ENCODE results near the gene NES.

Gene NES

DNA sequence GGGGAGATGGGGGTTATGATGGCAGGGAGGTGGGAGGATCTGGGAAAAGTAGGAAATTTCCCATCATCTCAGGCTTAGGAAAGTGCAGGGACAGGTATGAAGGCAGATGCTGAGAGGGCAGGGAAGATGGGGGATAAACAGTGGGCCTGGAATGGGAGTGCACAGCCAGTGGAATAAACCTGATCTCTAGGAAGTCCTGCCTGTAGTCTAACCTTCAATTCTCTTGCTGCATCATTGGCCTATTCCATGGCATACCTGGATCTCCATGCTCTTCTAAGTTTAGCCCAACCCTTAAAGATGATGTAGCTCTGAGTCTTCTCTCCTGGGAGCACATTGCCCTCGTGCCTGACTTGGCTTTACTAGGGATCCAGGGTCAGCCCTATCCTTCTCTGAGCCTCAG is 32.6 kb downstream of the NES start:
- H4K20me1 ChIP-seq (ENCODE audit: insufficient read depth, low read length) = no peaks in the 10 kb centered on the region
- H3K27me3 ChIP-seq (ENCODE audit: insufficient read depth, low read length) = peaks cover 7% of the 10 kb centered on the region; the same call in 1 of the 2 replicates
- no peak overlapping the region for H3K4me2 ChIP-seq (ENCODE audit: low read length)

GRCh38 chr1:156644146-156644545 is 33.1 kb downstream of the NES start:
- H3K4me1 ChIP-seq (ENCODE audit: insufficient read depth, low read length, severe bottlenecking) = no peaks in the 10 kb centered on the region
- no peak overlapping the region for H3K9ac ChIP-seq (ENCODE audit: low read length)
- H3K9me2 ChIP-seq (ENCODE audit: low read depth, low read length) = no peaks in the 10 kb centered on the region
- no peaks in the 10 kb centered on the region for H3F3A ChIP-seq (ENCODE audit: insufficient read depth, low read length)
- no peaks in the 10 kb centered on the region for H3K79me2 ChIP-seq (ENCODE audit: insufficient read depth, low read length)
- no peaks in the 10 kb centered on the region for H3K36me3 ChIP-seq (ENCODE audit: insufficient read depth, low read length)
- H2AFZ ChIP-seq (ENCODE audit: low read length) = no peak overlapping the region
- H3K27me3 ChIP-seq (ENCODE audit: insufficient read depth, low read length) = peaks cover 7% of the 10 kb centered on the region; the same call in 1 of the 2 replicates
- H3K4me3 ChIP-seq (ENCODE audit: low read depth, low read length, poor library complexity, severe bottlenecking) = no peak overlapping the region
- no peak for TF ChIP-seq CTCF (IDR thresholded peaks at IDR 0.05; ENCODE audit: low read length)
- no peak for TF ChIP-seq EZH2 (IDR thresholded peaks at IDR 0.05; ENCODE audit: borderline replicate concordance, low read length)
- no peaks in the 10 kb centered on the region for H4K20me1 ChIP-seq (ENCODE audit: insufficient read depth, low read length)
- no peaks in the 10 kb centered on the region for H3K9me3 ChIP-seq (ENCODE audit: low read length)
- no peak overlapping the region for H3K27ac ChIP-seq (ENCODE audit: low read depth, low read length, poor library complexity, severe bottlenecking)
- H3K4me2 ChIP-seq (ENCODE audit: low read length) = no peak overlapping the region

More for the DNA sequence above, 32.6 kb downstream of the NES start:
- H3K9me3 ChIP-seq (ENCODE audit: low read length) = no peaks in the 10 kb centered on the region
- H3K9ac ChIP-seq (ENCODE audit: low read length) = no peak overlapping the region
- no peaks in the 10 kb centered on the region for H3K9me2 ChIP-seq (ENCODE audit: low read depth, low read length)
- no peaks in the 10 kb centered on the region for H3K4me1 ChIP-seq (ENCODE audit: insufficient read depth, low read length, severe bottlenecking)
- no peak overlapping the region for H2AFZ ChIP-seq (ENCODE audit: low read length)
- TF ChIP-seq EZH2 (IDR thresholded peaks at IDR 0.05; ENCODE audit: borderline replicate concordance, low read length) (no peak), CTCF (IDR thresholded peaks at IDR 0.05; ENCODE audit: low read length) (no peak)
- H3K79me2 ChIP-seq (ENCODE audit: insufficient read depth, low read length) = no peaks in the 10 kb centered on the region
- H3K36me3 ChIP-seq (ENCODE audit: insufficient read depth, low read length) = no peaks in the 10 kb centered on the region
- no peak overlapping the region for H3K27ac ChIP-seq (ENCODE audit: low read depth, low read length, poor library complexity, severe bottlenecking)
- no peak overlapping the region for H3K4me3 ChIP-seq (ENCODE audit: low read depth, low read length, poor library complexity, severe bottlenecking)
- no peaks in the 10 kb centered on the region for H3F3A ChIP-seq (ENCODE audit: insufficient read depth, low read length)

GRCh38 chr1:156643778-156644092 is 33.5 kb downstream of the NES start:
- Histone ChIP-seq H3K27ac (ENCODE audit: low read depth, low read length, poor library complexity, severe bottlenecking) (no peak overlapping the region), H4K20me1 (ENCODE audit: insufficient read depth, low read length) (no peaks in the 10 kb centered on the region), H3F3A (ENCODE audit: insufficient read depth, low read length) (no peaks in the 10 kb centered on the region), H3K36me3 (ENCODE audit: insufficient read depth, low read length) (no peaks in the 10 kb centered on the region), H3K4me2 (ENCODE audit: low read length) (no peak overlapping the region), H3K4me3 (ENCODE audit: low read depth, low read length, poor library complexity, severe bottlenecking) (no peak overlapping the region), H3K27me3 (ENCODE audit: insufficient read depth, low read length) (peaks cover 7% of the 10 kb centered on the region; the same call in 1 of the 2 replicates), H3K9me3 (ENCODE audit: low read length) (no peaks in the 10 kb centered on the region), H3K79me2 (ENCODE audit: insufficient read depth, low read length) (no peaks in the 10 kb centered on the region), H3K4me1 (ENCODE audit: insufficient read depth, low read length, severe bottlenecking) (no peaks in the 10 kb centered on the region), H2AFZ (ENCODE audit: low read length) (no peak overlapping the region), H3K9ac (ENCODE audit: low read length) (no peak overlapping the region), H3K9me2 (ENCODE audit: low read depth, low read length) (no peaks in the 10 kb centered on the region)
- TF ChIP-seq EZH2 (IDR thresholded peaks at IDR 0.05; ENCODE audit: borderline replicate concordance, low read length) = no peak
- TF ChIP-seq CTCF (IDR thresholded peaks at IDR 0.05; ENCODE audit: low read length) = no peak
